PFSK-1 (cell line): Measurements from ENCODE around the gene ARMC3.

ENCODE experiments used
- FOXP2 ChIP-seq: optimal IDR thresholded peaks from 2 replicates; pipeline ENCODE3; 2011; ENCODE audit warnings: borderline replicate concordance, control low read depth, inconsistent platforms; ENCODE audit not compliant: insufficient read depth; ENCODE audit errors: extremely low read length, extremely low read depth
- POLR2AphosphoS5 ChIP-seq: IDR thresholded peaks from 2 replicates; pipeline ENCODE4 v1.6.1; 2012; ENCODE audit warnings: low read depth, mild to moderate bottlenecking, control low read depth, low read length, moderate library complexity
- SIN3A ChIP-seq: IDR thresholded peaks from 2 replicates; pipeline ENCODE4 v1.6.1; 2012; ENCODE audit warnings: mild to moderate bottlenecking, low read length, moderate library complexity, borderline replicate concordance; ENCODE audit not compliant: insufficient read depth
- TAF1 ChIP-seq: IDR thresholded peaks from 2 replicates; pipeline ENCODE4 v1.6.1; 2012; ENCODE audit warnings: low read length, control low read depth, borderline replicate concordance; ENCODE audit not compliant: insufficient read depth
- TF ChIP-seq, protein P1 (sequence below), 2 experiments: IDR thresholded peaks; 2 replicates each; pipeline versions ENCODE4 v1.6.1 to v1.8.0; 2011 to 2012; ENCODE audit warnings: low read depth in 2 of 2, low read length in 2 of 2, control low read depth in 1 of 2, inconsistent platforms in 1 of 2, mild to moderate bottlenecking in 1 of 2, moderate library complexity in 1 of 2; ENCODE audit not compliant: insufficient read depth in 1 of 2

- TF ChIP-seq POLR2AphosphoS5 (no peak), SIN3A (no peak), FOXP2 (no peak), TAF1 (no peak)
- TF ChIP-seq, protein P1, sequence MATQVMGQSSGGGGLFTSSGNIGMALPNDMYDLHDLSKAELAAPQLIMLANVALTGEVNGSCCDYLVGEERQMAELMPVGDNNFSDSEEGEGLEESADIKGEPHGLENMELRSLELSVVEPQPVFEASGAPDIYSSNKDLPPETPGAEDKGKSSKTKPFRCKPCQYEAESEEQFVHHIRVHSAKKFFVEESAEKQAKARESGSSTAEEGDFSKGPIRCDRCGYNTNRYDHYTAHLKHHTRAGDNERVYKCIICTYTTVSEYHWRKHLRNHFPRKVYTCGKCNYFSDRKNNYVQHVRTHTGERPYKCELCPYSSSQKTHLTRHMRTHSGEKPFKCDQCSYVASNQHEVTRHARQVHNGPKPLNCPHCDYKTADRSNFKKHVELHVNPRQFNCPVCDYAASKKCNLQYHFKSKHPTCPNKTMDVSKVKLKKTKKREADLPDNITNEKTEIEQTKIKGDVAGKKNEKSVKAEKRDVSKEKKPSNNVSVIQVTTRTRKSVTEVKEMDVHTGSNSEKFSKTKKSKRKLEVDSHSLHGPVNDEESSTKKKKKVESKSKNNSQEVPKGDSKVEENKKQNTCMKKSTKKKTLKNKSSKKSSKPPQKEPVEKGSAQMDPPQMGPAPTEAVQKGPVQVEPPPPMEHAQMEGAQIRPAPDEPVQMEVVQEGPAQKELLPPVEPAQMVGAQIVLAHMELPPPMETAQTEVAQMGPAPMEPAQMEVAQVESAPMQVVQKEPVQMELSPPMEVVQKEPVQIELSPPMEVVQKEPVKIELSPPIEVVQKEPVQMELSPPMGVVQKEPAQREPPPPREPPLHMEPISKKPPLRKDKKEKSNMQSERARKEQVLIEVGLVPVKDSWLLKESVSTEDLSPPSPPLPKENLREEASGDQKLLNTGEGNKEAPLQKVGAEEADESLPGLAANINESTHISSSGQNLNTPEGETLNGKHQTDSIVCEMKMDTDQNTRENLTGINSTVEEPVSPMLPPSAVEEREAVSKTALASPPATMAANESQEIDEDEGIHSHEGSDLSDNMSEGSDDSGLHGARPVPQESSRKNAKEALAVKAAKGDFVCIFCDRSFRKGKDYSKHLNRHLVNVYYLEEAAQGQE (IDR thresholded peaks at IDR 0.05; ENCODE audit: insufficient read depth in 1 of 2, low read depth in 2 of 2, low read length in 2 of 2): no peak
Measured at GRCh38 chr10:23038172-23038571, 110.3 kb downstream of the ARMC3 start.
